GM12878 (cell line): ENCODE results near the gene TAS2R42. TPM values are rescaled to one million over a fixed set of nuclear protein-coding genes. Genes with fewer than 3 reads are reported as not detected.
A peak's percentile ranks its signal among the peaks of the same experiment; 100 is the strongest.

Source experiments
- ATAC-seq: fragments of 200-7000 bp; cut with Tn5 transposase; 3 replicates; pipeline ENCODE4 v1.9.1; 2020; ENCODE audit warnings: mild to moderate bottlenecking, moderate library complexity
- BruUV-seq: library from RNA; stranded (reverse); fragments of 400-500 nt; replicated peaks from 2 replicates; lab custom pipeline; 2021; lab: Mats Ljungman, UMichigan
- CTCF ChIA-PET: fragments of 300-600 bp; sonication (Branson Sonifier 250); formaldehyde crosslinking; extraction: SDS; loops from one replicate; lab custom pipeline; 2021; ENCODE audit warnings: inconsistent platforms; lab: Yijun Ruan, JAX
- POLR2A ChIA-PET: fragments of 350-600 bp; formaldehyde crosslinking; extraction: SDS; loops from one replicate; lab custom pipeline; 2021; ENCODE audit warnings: inconsistent platforms; lab: Charles Lee
- RAD21 ChIA-PET: fragments of 300-600 bp; sonication (Branson Sonifier 250); formaldehyde crosslinking; loops from one replicate; lab custom pipeline; 2023; ENCODE audit warnings: antibody characterized with exemption; ENCODE audit not compliant: unreplicated experiment; lab: Charles Lee
- SMC1A ChIA-PET: fragments of 300-600 bp; sonication (Branson Sonifier 250); formaldehyde crosslinking; loops from one replicate; lab custom pipeline; 2023; ENCODE audit not compliant: unreplicated experiment, uncharacterized antibody; lab: Charles Lee
- DNase-seq: peaks from one replicate; pipeline ENCODE4 v3.0.0-alpha.2; 2011; ENCODE audit warnings: low read depth, low spot score
- FAIRE-seq: peaks from 3 replicates; lab custom pipeline; 2011; peaks lifted over from hg19 to GRCh38; lab: Jason Lieb, UNC
- H2AFZ ChIP-seq: 2 replicates; pipeline ENCODE4 v1.6.0; 2011; ENCODE audit warnings: low read depth, low read length, control low read depth; ENCODE audit not compliant: control insufficient read depth
- H3K27ac ChIP-seq: 2 replicates; pipeline ENCODE4 v1.5.1; 2011; ENCODE audit warnings: control low read depth; ENCODE audit not compliant: control insufficient read depth, insufficient read depth
- H3K27me3 ChIP-seq, 2 experiments: replicated peaks in 1 of 2; 2 replicates each; pipeline versions ENCODE4 v1.6.0 to v1.6.1; 2011; ENCODE audit warnings: low read length in 1 of 2; ENCODE audit not compliant: control insufficient read depth in 2 of 2, insufficient read depth in 2 of 2
- H3K36me3 ChIP-seq, 2 experiments: 2 replicates each; pipeline ENCODE4 v1.5.1; 2011; ENCODE audit warnings: low read length in 1 of 2; ENCODE audit not compliant: control insufficient read depth in 2 of 2, insufficient read depth in 2 of 2
- H3K4me1 ChIP-seq: 2 replicates; pipeline ENCODE4 v1.6.1; 2011; ENCODE audit warnings: mild to moderate bottlenecking, low read length, moderate library complexity, mixed read lengths; ENCODE audit not compliant: control insufficient read depth, insufficient read depth
- H3K4me2 ChIP-seq: 2 replicates; pipeline ENCODE4 v1.6.0; 2011; ENCODE audit warnings: control low read depth; ENCODE audit not compliant: control insufficient read depth, insufficient read depth
- H3K4me3 ChIP-seq: fragments of 200-600 bp; sonication (generic); 2 replicates; pipeline ENCODE4 v1.5.1; 2016
- H3K79me2 ChIP-seq: 2 replicates; pipeline ENCODE4 v1.6.0; 2011; ENCODE audit warnings: low read length; ENCODE audit not compliant: control insufficient read depth, insufficient read depth
- H3K9ac ChIP-seq: 2 replicates; pipeline ENCODE4 v1.8.0; 2011; ENCODE audit warnings: low read length, control low read depth, mixed read lengths; ENCODE audit not compliant: control insufficient read depth, insufficient read depth
- H3K9me3 ChIP-seq: replicated peaks from 3 replicates; pipeline ENCODE4 v1.5.1; 2011; ENCODE audit warnings: mild to moderate bottlenecking, low read length; ENCODE audit not compliant: control insufficient read depth, insufficient read depth
- H4K20me1 ChIP-seq: 2 replicates; pipeline ENCODE4 v1.6.0; 2011; ENCODE audit not compliant: control insufficient read depth, insufficient read depth
- ATF3 ChIP-seq: IDR thresholded peaks from 2 replicates; pipeline ENCODE4 v1.6.1; 2011; ENCODE audit warnings: low read depth, mild to moderate bottlenecking, low read length, moderate library complexity, borderline replicate concordance; ENCODE audit errors: extremely low read depth
- BRCA1 ChIP-seq: IDR thresholded peaks from 2 replicates; pipeline ENCODE4 v1.6.1; 2011; ENCODE audit warnings: low read depth, low read length, improper control_type of control experiment
- CHD2 ChIP-seq: IDR thresholded peaks from 2 replicates; pipeline ENCODE4 v1.6.1; 2011; ENCODE audit warnings: low read depth, low read length, improper control_type of control experiment, borderline replicate concordance
- DPF2 ChIP-seq: fragments of 450-650 bp; IDR thresholded peaks from 2 replicates; pipeline ENCODE4 v1.6.1; 2017; ENCODE audit warnings: mild to moderate bottlenecking
- GATAD2B ChIP-seq: fragments of 450-650 bp; conservative IDR thresholded peaks from 2 replicates; pipeline ENCODE4 v1.6.1; 2017; ENCODE audit warnings: low read depth, mild to moderate bottlenecking, moderate library complexity
- HDAC2 ChIP-seq: fragments of 200-600 bp; sonication (generic); IDR thresholded peaks from 2 replicates; pipeline ENCODE4 v1.6.1; 2017
- HDGF ChIP-seq: fragments of 450-650 bp; IDR thresholded peaks from 2 replicates; pipeline ENCODE4 v1.6.1; 2016; ENCODE audit warnings: antibody characterized with exemption
- JUNB ChIP-seq: IDR thresholded peaks from 2 replicates; pipeline ENCODE4 v1.6.1; 2016; ENCODE audit warnings: antibody characterized with exemption, mild to moderate bottlenecking
- MEF2B ChIP-seq: fragments of 450-650 bp; IDR thresholded peaks from 2 replicates; pipeline ENCODE4 v1.6.1; 2018; ENCODE audit warnings: mild to moderate bottlenecking, moderate library complexity; ENCODE audit not compliant: partially characterized antibody, poor library complexity, severe bottlenecking
- MLLT1 ChIP-seq: fragments of 450-650 bp; IDR thresholded peaks from 2 replicates; pipeline ENCODE4 v1.6.1; 2016; ENCODE audit warnings: mild to moderate bottlenecking
- MYC ChIP-seq: IDR thresholded peaks from 2 replicates; pipeline ENCODE4 v1.6.1; 2011; ENCODE audit warnings: mild to moderate bottlenecking, low read length, moderate library complexity, inconsistent platforms; ENCODE audit not compliant: insufficient read depth, insufficient replicate concordance, insufficient read length, severe bottlenecking
- NFIC ChIP-seq: IDR thresholded peaks from 2 replicates; pipeline ENCODE4 v1.6.1; 2012; ENCODE audit warnings: low read depth, mild to moderate bottlenecking, inconsistent platforms, low read length, moderate library complexity
- PAX5 ChIP-seq: IDR thresholded peaks from 2 replicates; pipeline ENCODE4 v1.6.1; 2011; ENCODE audit warnings: low read depth, low read length, borderline replicate concordance
- POLR2AphosphoS2 ChIP-seq: IDR thresholded peaks from 2 replicates; pipeline ENCODE4 v1.6.1; 2011; ENCODE audit warnings: low read depth, mild to moderate bottlenecking, low read length, improper control_type of control experiment, moderate library complexity
- POLR2AphosphoS5 ChIP-seq: IDR thresholded peaks from 2 replicates; pipeline ENCODE4 v1.6.1; 2011; ENCODE audit warnings: mild to moderate bottlenecking, low read length, inconsistent platforms
- RELA ChIP-seq: fragments of 450-650 bp; IDR thresholded peaks from 2 replicates; pipeline ENCODE4 v1.8.0; 2014; ENCODE audit warnings: borderline replicate concordance; ENCODE audit not compliant: partially characterized antibody
- RUNX3 ChIP-seq: IDR thresholded peaks from 2 replicates; pipeline ENCODE4 v1.6.1; 2012; ENCODE audit warnings: low read length, inconsistent platforms
- SIN3A ChIP-seq: IDR thresholded peaks from 2 replicates; pipeline ENCODE4 v1.6.1; 2012; ENCODE audit warnings: low read depth, low read length, improper control_type of control experiment
- SPI1 ChIP-seq: IDR thresholded peaks from 2 replicates; pipeline ENCODE4 v1.6.1; 2011; ENCODE audit warnings: low read depth, mild to moderate bottlenecking, low read length, moderate library complexity, borderline replicate concordance; ENCODE audit not compliant: insufficient read depth
- SRF ChIP-seq, 2 experiments: IDR thresholded peaks; 2 replicates each; pipeline ENCODE4 v1.6.1; 2011; ENCODE audit warnings: low read depth in 2 of 2, low read length in 2 of 2, mild to moderate bottlenecking in 1 of 2, moderate library complexity in 1 of 2
- ZBED1 ChIP-seq: IDR thresholded peaks from 2 replicates; pipeline ENCODE4 v1.6.1; 2016; ENCODE audit warnings: borderline replicate concordance
- ZBTB4 ChIP-seq: fragments of 450-650 bp; formaldehyde crosslinking; IDR thresholded peaks from 2 replicates; pipeline ENCODE4 v1.4.0; 2022; ENCODE audit warnings: mild to moderate bottlenecking, moderate library complexity
- ZNF217 ChIP-seq: fragments of 450-650 bp; IDR thresholded peaks from 2 replicates; pipeline ENCODE4 v1.6.1; 2017; ENCODE audit warnings: antibody characterized with exemption, mild to moderate bottlenecking
- ZSCAN29 ChIP-seq: fragments of 450-650 bp; IDR thresholded peaks from 2 replicates; pipeline ENCODE4 v1.6.1; 2017; ENCODE audit warnings: mild to moderate bottlenecking, moderate library complexity
- in situ Hi-C: fragments of 300-500 bp; cut with MboI; formaldehyde crosslinking; loops from 9 replicates; pipeline ENCODE4 v1.14.3; 2018; ENCODE audit warnings: mixed read lengths
- intact Hi-C: fragments of 100-400 bp; cut with micrococcal nuclease; formaldehyde crosslinking; loops from one replicate; pipeline ENCODE4 v1.14.2; 2022; ENCODE audit not compliant: unreplicated experiment
- polyA plus RNA-seq, 11 experiments: library from polyadenylated mRNA; depleted of rRNA in 4 of 11; unstranded in 6 of 11; stranded (reverse) in 5 of 11; fragments of >200 nt; fragmentation: Nextera tagmentation in 4 of 11; fragmentation: Illumina TruSeq in 1 of 11; extraction: Ambion mirVana in 4 of 11; extraction: Trizol in 1 of 11; gene quantifications; 1 replicate in 1 of 11; 2 replicates in 10 of 11; pipeline versions ENCODE4 v1.2.1 to v1.2.3, GENCODE V29; 2011 to 2016; ENCODE audit warnings: inconsistent platforms in 2 of 11, missing spikeins in 2 of 11, low read depth in 1 of 11
- total RNA-seq, 4 experiments: library from RNA; depleted of rRNA in 3 of 4; stranded (reverse); fragments of >200 nt in 3 of 4; fragmentation: Illumina TruSeq in 1 of 4; extraction: Trizol in 1 of 4; gene quantifications; 2 replicates each; pipeline versions ENCODE4 v1.2.1 to v1.2.3, GENCODE V29; 2013 to 2021

TAS2R42 gene
- total and polyA plus RNA-seq, 10 of the 15 experiments (the other 5 are each of a cell fraction or from before 2014, with no cell fraction given): not detected

- FAIRE-seq (no peak), ATAC-seq (no peak), DNase-seq (no peak)
- ChIA-PET CTCF (interaction anchor here (0.9 kb wide), 1 partner anchor 39 kb away, joined by 3 read pairs; no protein-coding TSS in a partner anchor), RAD21 (no interaction called here), POLR2A (no interaction called here), SMC1A (no interaction called here)
- in situ Hi-C loops (no loop called here), intact Hi-C loops (no loop called here)
- no peaks in the 10 kb centered on the region for H4K20me1 ChIP-seq
- no peak overlapping the region for H3K4me2 ChIP-seq
- H2AFZ ChIP-seq: no peak overlapping the region
- H3K27ac ChIP-seq: no peak overlapping the region
- H3K27me3 ChIP-seq: no peaks in the 10 kb centered on the region
- H3K4me1 ChIP-seq: no peaks in the 10 kb centered on the region
- BruUV-seq: no TSS peak
- no peaks in the 10 kb centered on the region for H3K9me3 ChIP-seq
- no peaks in the 10 kb centered on the region for H3K79me2 ChIP-seq
- no peaks in the 10 kb centered on the region for H3K36me3 ChIP-seq
- H3K9ac ChIP-seq: no peak overlapping the region
- H3K4me3 ChIP-seq: no peak overlapping the region
- TF ChIP-seq ZSCAN29 (no peak), RUNX3 (peak; percentile 79), SPI1 (no peak), ZBED1 (no peak), SIN3A (no peak), MLLT1 (no peak), ZBTB4 (CRISPR knock-in tag) (no peak), BRCA1 (no peak), MYC (no peak), MEF2B (no peak), SRF (IDR thresholded peaks at IDR 0.05; ENCODE audit: low read depth in 2 of 2, low read length in 2 of 2) (no peak), GATAD2B (no peak), ATF3 (no peak), HDGF (no peak), HDAC2 (no peak), NFIC (peak; percentile 42; the same call in 1 of the 2 replicates), POLR2AphosphoS5 (no peak), PAX5 (no peak), RELA (no peak), ZNF217 (no peak), DPF2 (no peak), POLR2AphosphoS2 (no peak), CHD2 (no peak), JUNB (peak; percentile 53)
Measured at GRCh38 chr12:11183011-11183410, 3.7 kb downstream of the TAS2R42 start.
